ENCODE data around the gene SNCA.

The SNCA gene

GRCh38 chr4:89769856-89770255, 67.1 kb downstream of the SNCA start:
- H3K27ac ChIP-seq = no peak overlapping the region
- TF ChIP-seq ZFX (IDR thresholded peaks at IDR 0.05; ENCODE audit: borderline replicate concordance) (no peak), CTCF (IDR thresholded peaks at IDR 0.05) (no peak)

- TF ChIP-seq CTCF (IDR thresholded peaks at IDR 0.05) (no peak), ZFX (IDR thresholded peaks at IDR 0.05; ENCODE audit: borderline replicate concordance) (no peak)
- H3K27ac ChIP-seq = no peak overlapping the region
Measured at GRCh38 chr4:89767924-89768323, 69.0 kb downstream of the SNCA start.

- no peak overlapping the region for H3K27ac ChIP-seq
- TF ChIP-seq CTCF (IDR thresholded peaks at IDR 0.05) = no peak
- no peak for TF ChIP-seq ZFX (IDR thresholded peaks at IDR 0.05; ENCODE audit: borderline replicate concordance)
Measured at GRCh38 chr4:89765966-89766365, 71.0 kb downstream of the SNCA start.

- no peak for TF ChIP-seq CTCF (IDR thresholded peaks at IDR 0.05)
- no peak for TF ChIP-seq ZFX (IDR thresholded peaks at IDR 0.05; ENCODE audit: borderline replicate concordance)
Measured at GRCh38 chr4:89765528-89765927, 71.4 kb downstream of the SNCA start.

GRCh38 chr4:89762311-89762710, 74.7 kb downstream of the SNCA start:
- TF ChIP-seq CTCF (IDR thresholded peaks at IDR 0.05) (no peak), ZFX (IDR thresholded peaks at IDR 0.05; ENCODE audit: borderline replicate concordance) (no peak)
- no peak overlapping the region for H3K27ac ChIP-seq

More at GRCh38 chr4:89765528-89765927, 71.4 kb downstream of the SNCA start:
- H3K27ac ChIP-seq = no peak overlapping the region

GRCh38 chr4:89759426-89759825, 77.5 kb downstream of the SNCA start:
- TF ChIP-seq ZFX (IDR thresholded peaks at IDR 0.05; ENCODE audit: borderline replicate concordance) (no peak), CTCF (IDR thresholded peaks at IDR 0.05) (no peak)
- H3K27ac ChIP-seq = no peak overlapping the region

GRCh38 chr4:89757154-89757719, 79.7 kb downstream of the SNCA start:
- no peak overlapping the region for H3K27ac ChIP-seq
- TF ChIP-seq CTCF (IDR thresholded peaks at IDR 0.05) (no peak), ZFX (IDR thresholded peaks at IDR 0.05; ENCODE audit: borderline replicate concordance) (no peak)

Measured in 22Rv1 (cell line).